Neutrophil (primary cell): Measurements from ENCODE around the gene GRB10.

Experiments
- H3K27ac ChIP-seq: fragments of 200-600 bp; sonication (generic); 2 replicates; pipeline ENCODE4 v1.5.1; 2016; ENCODE audit warnings: mild to moderate bottlenecking, moderate library complexity
- H3K27me3 ChIP-seq: fragments of 200-600 bp; sonication (generic); 2 replicates; pipeline ENCODE4 v1.6.0; 2016; ENCODE audit warnings: mild to moderate bottlenecking
- H3K36me3 ChIP-seq: fragments of 200-600 bp; sonication (generic); 2 replicates; pipeline ENCODE4 v1.5.1; 2017
- H3K4me1 ChIP-seq, 2 experiments: fragments of 200-600 bp in 1 of 2; sonication (generic) in 1 of 2; 1 replicate in 1 of 2; 2 replicates in 1 of 2; pipeline versions ENCODE4 v1.5.1 to v1.6.1; 2013 to 2016; ENCODE audit warnings: low read depth in 1 of 2, low read length in 1 of 2, mild to moderate bottlenecking in 1 of 2, moderate library complexity in 1 of 2; ENCODE audit not compliant: control insufficient read depth in 1 of 2, insufficient read depth in 1 of 2
- H3K4me3 ChIP-seq, 2 experiments: fragments of 200-600 bp in 1 of 2; sonication (generic) in 1 of 2; 1 replicate in 1 of 2; 2 replicates in 1 of 2; pipeline ENCODE4 v1.5.1; 2013 to 2016; ENCODE audit warnings: low read depth in 1 of 2, low read length in 1 of 2, mild to moderate bottlenecking in 1 of 2, moderate library complexity in 1 of 2
- H3K9me3 ChIP-seq: fragments of 200-600 bp; sonication (generic); 2 replicates; pipeline ENCODE4 v1.5.1; 2016
- TF ChIP-seq, protein P1 (sequence below): fragments of 200-600 bp; sonication (generic); IDR thresholded peaks from 2 replicates; pipeline ENCODE4 v1.5.1; 2016; ENCODE audit warnings: antibody characterized with exemption

GRB10 gene

DNA sequence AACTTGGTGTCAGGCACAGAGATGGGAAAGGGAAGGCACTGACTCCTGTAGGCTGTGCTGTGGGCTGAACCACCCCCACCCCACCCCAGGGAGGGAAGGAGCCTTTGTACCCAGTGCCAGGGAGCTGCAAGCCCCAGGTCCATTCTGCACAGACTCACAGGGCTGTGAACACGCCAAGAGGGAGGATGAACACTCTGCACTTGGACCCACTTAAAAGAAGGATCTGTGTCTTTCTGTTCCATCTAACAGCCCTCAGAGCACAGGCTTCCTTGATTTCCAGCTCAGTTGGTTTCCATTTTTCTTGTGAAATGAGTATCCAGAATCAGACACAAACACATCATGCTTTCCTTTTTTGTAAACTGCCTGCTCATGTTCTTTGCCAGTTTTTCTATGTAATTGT lies 84.9 kb downstream of the GRB10 start:
- Histone ChIP-seq H3K36me3 (peaks cover 8% of the 10 kb centered on the region), H3K9me3 (no peaks in the 10 kb centered on the region), H3K4me3 (no peak overlapping the region), H3K27me3 (no peaks in the 10 kb centered on the region), H3K4me1 (peaks cover 3 to 16% of the 10 kb centered on the region in 2 experiments), H3K27ac (no peak overlapping the region)
- TF ChIP-seq, protein P1, sequence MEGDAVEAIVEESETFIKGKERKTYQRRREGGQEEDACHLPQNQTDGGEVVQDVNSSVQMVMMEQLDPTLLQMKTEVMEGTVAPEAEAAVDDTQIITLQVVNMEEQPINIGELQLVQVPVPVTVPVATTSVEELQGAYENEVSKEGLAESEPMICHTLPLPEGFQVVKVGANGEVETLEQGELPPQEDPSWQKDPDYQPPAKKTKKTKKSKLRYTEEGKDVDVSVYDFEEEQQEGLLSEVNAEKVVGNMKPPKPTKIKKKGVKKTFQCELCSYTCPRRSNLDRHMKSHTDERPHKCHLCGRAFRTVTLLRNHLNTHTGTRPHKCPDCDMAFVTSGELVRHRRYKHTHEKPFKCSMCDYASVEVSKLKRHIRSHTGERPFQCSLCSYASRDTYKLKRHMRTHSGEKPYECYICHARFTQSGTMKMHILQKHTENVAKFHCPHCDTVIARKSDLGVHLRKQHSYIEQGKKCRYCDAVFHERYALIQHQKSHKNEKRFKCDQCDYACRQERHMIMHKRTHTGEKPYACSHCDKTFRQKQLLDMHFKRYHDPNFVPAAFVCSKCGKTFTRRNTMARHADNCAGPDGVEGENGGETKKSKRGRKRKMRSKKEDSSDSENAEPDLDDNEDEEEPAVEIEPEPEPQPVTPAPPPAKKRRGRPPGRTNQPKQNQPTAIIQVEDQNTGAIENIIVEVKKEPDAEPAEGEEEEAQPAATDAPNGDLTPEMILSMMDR = no peak

GRCh38 chr7:50696810-50697582 lies 85.7 kb downstream of the GRB10 start:
- TF ChIP-seq, protein P1 = no peak
- H3K27ac ChIP-seq = no peak overlapping the region

GRCh38 chr7:50695026-50695425 lies 87.7 kb downstream of the GRB10 start:
- Histone ChIP-seq H3K27ac (no peak overlapping the region), H3K9me3 (no peaks in the 10 kb centered on the region), H3K27me3 (no peaks in the 10 kb centered on the region), H3K4me1 (peaks cover 9 to 22% of the 10 kb centered on the region in 2 experiments), H3K36me3 (no peaks in the 10 kb centered on the region), H3K4me3 (no peak overlapping the region)
- TF ChIP-seq, protein P1 = no peak

More at GRCh38 chr7:50696810-50697582, 85.7 kb downstream of the GRB10 start:
- Histone ChIP-seq H3K4me3 (no peak overlapping the region), H3K27me3 (no peaks in the 10 kb centered on the region), H3K36me3 (peaks cover 2% of the 10 kb centered on the region), H3K4me1 (peaks cover 8 to 21% of the 10 kb centered on the region in 2 experiments), H3K9me3 (no peaks in the 10 kb centered on the region)

DNA sequence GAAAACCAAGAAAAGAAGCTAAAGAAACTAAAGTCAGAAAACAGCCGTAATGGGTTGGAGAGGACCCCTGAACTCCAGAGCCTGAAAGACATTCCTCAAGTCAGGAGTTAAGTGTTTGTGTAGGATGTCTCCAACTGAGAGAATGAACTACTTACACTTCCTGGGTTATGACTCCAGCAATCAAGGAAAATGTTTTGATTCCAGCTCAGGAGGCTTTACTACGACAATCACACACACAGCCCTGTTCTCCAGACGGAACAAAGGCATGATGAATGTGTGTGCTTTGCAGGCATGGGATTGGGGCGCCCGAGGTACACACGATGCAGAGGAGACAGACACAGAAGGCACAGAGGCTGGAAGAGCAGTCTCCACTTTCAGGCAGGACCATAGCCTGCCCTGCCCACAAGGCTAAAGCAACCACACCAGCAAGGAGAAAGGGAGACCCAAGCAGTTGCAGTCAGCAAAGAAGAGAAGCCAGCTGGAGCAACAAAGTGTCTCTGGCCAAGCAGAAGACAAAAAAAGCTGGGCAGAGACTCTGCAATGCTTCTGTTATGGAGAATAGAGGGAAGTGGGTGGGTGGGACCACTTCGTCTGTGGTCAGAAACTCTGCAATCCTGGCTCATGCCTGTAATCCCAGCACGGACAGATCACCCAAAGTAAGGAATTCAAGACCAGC lies 89.1 kb downstream of the GRB10 start:
- Histone ChIP-seq H3K36me3 (no peaks in the 10 kb centered on the region), H3K9me3 (no peaks in the 10 kb centered on the region), H3K4me1 (peaks cover 9 to 22% of the 10 kb centered on the region in 2 experiments), H3K27ac (no peak overlapping the region), H3K27me3 (no peaks in the 10 kb centered on the region), H3K4me3 (no peak overlapping the region)
- TF ChIP-seq, protein P1 = no peak

DNA sequence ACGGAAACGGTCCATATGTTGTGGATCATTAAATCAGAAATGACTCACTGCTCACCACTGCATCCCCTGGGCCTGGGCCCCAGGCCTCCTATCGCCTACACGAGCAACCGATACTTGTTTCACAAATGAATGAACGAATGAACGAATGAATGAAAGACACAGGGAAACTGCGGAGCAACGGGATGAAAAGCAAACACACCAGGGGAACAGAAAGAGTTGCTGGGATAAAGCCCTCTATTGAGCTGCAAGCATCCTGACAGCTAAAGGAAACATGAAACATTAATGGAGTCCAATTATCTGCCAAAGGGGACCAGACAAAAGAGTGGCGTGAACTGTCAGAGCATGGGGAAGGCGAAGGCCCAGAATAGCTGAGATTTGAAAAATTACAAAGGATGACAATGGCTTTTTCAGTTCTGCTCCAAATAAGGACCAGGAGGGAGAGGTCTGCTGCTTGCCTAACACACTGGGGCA lies 92.1 kb downstream of the GRB10 start:
- Histone ChIP-seq H3K27ac (no peak overlapping the region), H3K27me3 (no peaks in the 10 kb centered on the region), H3K4me1 (peaks cover 5 to 16% of the 10 kb centered on the region in 2 experiments), H3K9me3 (no peaks in the 10 kb centered on the region), H3K36me3 (no peaks in the 10 kb centered on the region), H3K4me3 (no peak overlapping the region)
- TF ChIP-seq, protein P1 = no peak
